GM23338 (cell line): Measurements from ENCODE around the gene NUTF2. TPM values are rescaled to one million over a fixed set of nuclear protein-coding genes. Genes with fewer than 3 reads are reported as not detected.
"Not testable (repeated sequence)": the region's sequence is repeated elsewhere in the genome, so short reads cannot be mapped to it uniquely, and the experiment has no call there.

Experiments used
- ATAC-seq: fragments of 200-7000 bp; cut with Tn5 transposase; 3 replicates; pipeline ENCODE4 v1.9.1; 2020
- DNase-seq: peaks from one replicate; pipeline ENCODE4 v3.0.0-alpha.2; 2015; ENCODE audit warnings: low spot score
- H2AFZ ChIP-seq: fragments of 200-600 bp; sonication (generic); 2 replicates; pipeline ENCODE4 v1.8.0; 2016; ENCODE audit warnings: antibody characterized with exemption, mild to moderate bottlenecking, moderate library complexity
- H3F3A ChIP-seq: fragments of 200-600 bp; sonication (generic); replicated peaks from 2 replicates; pipeline ENCODE4 v1.8.0; 2017; ENCODE audit warnings: antibody characterized with exemption, mixed run types, low read depth
- H3K27ac ChIP-seq: fragments of 200-600 bp; sonication (generic); 2 replicates; pipeline ENCODE4 v1.6.1; 2016; ENCODE audit warnings: low read depth
- H3K27me3 ChIP-seq: fragments of 200-600 bp; sonication (generic); 2 replicates; pipeline ENCODE4 v1.8.0; 2016; ENCODE audit warnings: mild to moderate bottlenecking, mixed run types, moderate library complexity; ENCODE audit not compliant: insufficient read depth
- H3K36me3 ChIP-seq: fragments of 200-600 bp; sonication (generic); 2 replicates; pipeline ENCODE4 v1.8.0; 2016; ENCODE audit warnings: mild to moderate bottlenecking; ENCODE audit not compliant: insufficient read depth
- H3K4me1 ChIP-seq: fragments of 200-600 bp; sonication (generic); 2 replicates; pipeline ENCODE4 v1.8.0; 2016; ENCODE audit warnings: mild to moderate bottlenecking, moderate library complexity; ENCODE audit not compliant: insufficient read depth
- H3K4me2 ChIP-seq: fragments of 200-600 bp; sonication (generic); 2 replicates; pipeline ENCODE4 v1.7.1; 2017; ENCODE audit warnings: mixed run types
- H3K4me3 ChIP-seq: fragments of 200-600 bp; sonication (generic); 2 replicates; pipeline ENCODE4 v1.6.1; 2016; ENCODE audit warnings: mixed run types
- H3K79me2 ChIP-seq: fragments of 200-600 bp; sonication (generic); replicated peaks from 2 replicates; pipeline ENCODE4 v1.8.0; 2017; ENCODE audit warnings: mild to moderate bottlenecking; ENCODE audit not compliant: insufficient read depth
- H3K9me2 ChIP-seq: fragments of 200-600 bp; sonication (generic); 2 replicates; pipeline ENCODE4 v1.8.0; 2017; ENCODE audit not compliant: insufficient read depth
- H4K20me1 ChIP-seq: fragments of 200-600 bp; sonication (generic); replicated peaks from 2 replicates; pipeline ENCODE4 v1.8.0; 2017; ENCODE audit warnings: mild to moderate bottlenecking; ENCODE audit not compliant: insufficient read depth
- H3K27ac Mint-ChIP-seq: 2 replicates; pipeline ENCODE4 v1.8.0; 2020; ENCODE audit warnings: inconsistent platforms, mild to moderate bottlenecking, moderate library complexity, mixed read lengths
- H3K27me3 Mint-ChIP-seq: 3 replicates; pipeline ENCODE4 v1.8.0; 2022; ENCODE audit warnings: low read depth, mild to moderate bottlenecking, moderate library complexity, mixed read lengths, inconsistent platforms; ENCODE audit not compliant: insufficient read depth, poor library complexity
- H3K36me3 Mint-ChIP-seq: 3 replicates; pipeline ENCODE4 v1.8.0; 2021; ENCODE audit warnings: low read depth, mild to moderate bottlenecking, inconsistent platforms, moderate library complexity, mixed read lengths
- H3K4me1 Mint-ChIP-seq: 3 replicates; pipeline ENCODE4 v1.8.0; 2020; ENCODE audit warnings: mild to moderate bottlenecking, inconsistent platforms, mixed read lengths
- H3K4me3 Mint-ChIP-seq: 3 replicates; pipeline ENCODE4 v1.8.0; 2021; ENCODE audit warnings: moderate library complexity, mild to moderate bottlenecking, inconsistent platforms, mixed read lengths
- H3K9me3 Mint-ChIP-seq: 3 replicates; pipeline ENCODE4 v1.8.0; 2020; ENCODE audit warnings: moderate library complexity, mild to moderate bottlenecking, inconsistent platforms, mixed read lengths
- JUNB ChIP-seq: IDR thresholded peaks from one replicate; pipeline ENCODE4 v1.6.1; 2016; ENCODE audit warnings: antibody characterized with exemption; ENCODE audit not compliant: unreplicated experiment
- ZNF462 ChIP-seq: fragments of 250-450 bp; sonication (Bioruptor Pico); IDR thresholded peaks from 2 replicates; pipeline ENCODE4 v1.5.0; 2020; ENCODE audit warnings: mild to moderate bottlenecking, moderate library complexity
- polyA plus RNA-seq: library from polyadenylated mRNA; unstranded; fragments of >200 nt; fragmentation: Nextera tagmentation; extraction: Ambion mirVana; gene quantifications from 2 replicates; pipeline ENCODE4 v1.2.1, GENCODE V29; 2016
- total RNA-seq: library from RNA; depleted of rRNA; stranded (reverse); fragments of >200 nt; shearing (Covaris generic); gene quantifications from 2 replicates; pipeline ENCODE4 v1.2.3, GENCODE V29; 2014
- TF ChIP-seq, protein P1 (sequence below): IDR thresholded peaks from one replicate; pipeline ENCODE4 v1.6.1; 2018; ENCODE audit warnings: antibody characterized with exemption; ENCODE audit not compliant: unreplicated experiment

NUTF2 gene
- total and polyA plus RNA-seq, 2 experiments from 2014 or later = 321 to 391 TPM

GRCh38 chr16:67910158-67910557 lies 63.4 kb downstream of the NUTF2 start (continued):
- TF ChIP-seq, protein P1, sequence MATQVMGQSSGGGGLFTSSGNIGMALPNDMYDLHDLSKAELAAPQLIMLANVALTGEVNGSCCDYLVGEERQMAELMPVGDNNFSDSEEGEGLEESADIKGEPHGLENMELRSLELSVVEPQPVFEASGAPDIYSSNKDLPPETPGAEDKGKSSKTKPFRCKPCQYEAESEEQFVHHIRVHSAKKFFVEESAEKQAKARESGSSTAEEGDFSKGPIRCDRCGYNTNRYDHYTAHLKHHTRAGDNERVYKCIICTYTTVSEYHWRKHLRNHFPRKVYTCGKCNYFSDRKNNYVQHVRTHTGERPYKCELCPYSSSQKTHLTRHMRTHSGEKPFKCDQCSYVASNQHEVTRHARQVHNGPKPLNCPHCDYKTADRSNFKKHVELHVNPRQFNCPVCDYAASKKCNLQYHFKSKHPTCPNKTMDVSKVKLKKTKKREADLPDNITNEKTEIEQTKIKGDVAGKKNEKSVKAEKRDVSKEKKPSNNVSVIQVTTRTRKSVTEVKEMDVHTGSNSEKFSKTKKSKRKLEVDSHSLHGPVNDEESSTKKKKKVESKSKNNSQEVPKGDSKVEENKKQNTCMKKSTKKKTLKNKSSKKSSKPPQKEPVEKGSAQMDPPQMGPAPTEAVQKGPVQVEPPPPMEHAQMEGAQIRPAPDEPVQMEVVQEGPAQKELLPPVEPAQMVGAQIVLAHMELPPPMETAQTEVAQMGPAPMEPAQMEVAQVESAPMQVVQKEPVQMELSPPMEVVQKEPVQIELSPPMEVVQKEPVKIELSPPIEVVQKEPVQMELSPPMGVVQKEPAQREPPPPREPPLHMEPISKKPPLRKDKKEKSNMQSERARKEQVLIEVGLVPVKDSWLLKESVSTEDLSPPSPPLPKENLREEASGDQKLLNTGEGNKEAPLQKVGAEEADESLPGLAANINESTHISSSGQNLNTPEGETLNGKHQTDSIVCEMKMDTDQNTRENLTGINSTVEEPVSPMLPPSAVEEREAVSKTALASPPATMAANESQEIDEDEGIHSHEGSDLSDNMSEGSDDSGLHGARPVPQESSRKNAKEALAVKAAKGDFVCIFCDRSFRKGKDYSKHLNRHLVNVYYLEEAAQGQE = no peak
- TF ChIP-seq ZNF462 (CRISPR knock-in tag) = no peak

GRCh38 chr16:67914758-67915495 lies 68.2 kb downstream of the NUTF2 start:
- peak; percentile 33 for ATAC-seq

GRCh38 chr16:67915496-67915769 lies 68.7 kb downstream of the NUTF2 start:
- H3K36me3 ChIP-seq, H3K4me3 ChIP-seq, H2AFZ ChIP-seq, H3F3A ChIP-seq, H3K79me2 ChIP-seq, H3K27me3 ChIP-seq, H3K9me3 Mint-ChIP-seq, H4K20me1 ChIP-seq, H3K27me3 Mint-ChIP-seq, H3K36me3 Mint-ChIP-seq, H3K9me2 ChIP-seq, DNase-seq: not testable (repeated sequence)
- peaks cover 18% of the 10 kb centered on the region for H3K4me1 ChIP-seq
- H3K27ac Mint-ChIP-seq = peak overlapping the region; percentile 89; the same call in 1 of the 2 replicates
- peaks cover 24% of the 10 kb centered on the region for H3K4me1 Mint-ChIP-seq
- ATAC-seq = peak; percentile 20; the same call in 2 of the 3 replicates
- 0 out of 2 replicates have a peak overlapping the region, but pooled peaks have one; percentile 66 for H3K4me2 ChIP-seq
- H3K27ac ChIP-seq = peak overlapping the region; percentile 70; the same call in 1 of the 2 replicates
- H3K4me3 Mint-ChIP-seq = peak overlapping the region; percentile 55; the same call in 2 of the 3 replicates

More at GRCh38 chr16:67914758-67915495, 68.2 kb downstream of the NUTF2 start:
- Histone ChIP-seq H3K27ac (peak overlapping the region; percentile 70; the same call in 1 of the 2 replicates), H3K27me3 (no peaks in the 10 kb centered on the region), H3F3A (no peaks in the 10 kb centered on the region), H3K36me3 (no peaks in the 10 kb centered on the region), H4K20me1 (no peaks in the 10 kb centered on the region; the same call in 1 of the 2 replicates), H3K79me2 (no peaks in the 10 kb centered on the region), H3K4me3 (no peak overlapping the region), H3K4me2 (peak overlapping the region; percentile 66; the same call in 1 of the 2 replicates), H3K9me2 (no peaks in the 10 kb centered on the region), H3K4me1 (peaks cover 18% of the 10 kb centered on the region), H2AFZ (no peak overlapping the region)
- peaks cover 24% of the 10 kb centered on the region for H3K4me1 Mint-ChIP-seq
- no peaks in the 10 kb centered on the region for H3K9me3 Mint-ChIP-seq
- peaks cover 6% of the 10 kb centered on the region for H3K36me3 Mint-ChIP-seq
- peak overlapping the region; percentile 55 for H3K4me3 Mint-ChIP-seq
- H3K27me3 Mint-ChIP-seq = no peaks in the 10 kb centered on the region
- peak; percentile 43 for DNase-seq
- H3K27ac Mint-ChIP-seq = peak overlapping the region; percentile 89
- TF ChIP-seq, protein P1 = no peak
- TF ChIP-seq JUNB = no peak
